HG03460 (cell line): ENCODE data around the gene SFRP5.

ENCODE experiments used
- ATAC-seq: cut with Tn5 transposase; IDR thresholded peaks from one replicate; pipeline ENCODE4 v1.9.1; 2021; ENCODE audit not compliant: unreplicated experiment

SFRP5 gene, protein sequence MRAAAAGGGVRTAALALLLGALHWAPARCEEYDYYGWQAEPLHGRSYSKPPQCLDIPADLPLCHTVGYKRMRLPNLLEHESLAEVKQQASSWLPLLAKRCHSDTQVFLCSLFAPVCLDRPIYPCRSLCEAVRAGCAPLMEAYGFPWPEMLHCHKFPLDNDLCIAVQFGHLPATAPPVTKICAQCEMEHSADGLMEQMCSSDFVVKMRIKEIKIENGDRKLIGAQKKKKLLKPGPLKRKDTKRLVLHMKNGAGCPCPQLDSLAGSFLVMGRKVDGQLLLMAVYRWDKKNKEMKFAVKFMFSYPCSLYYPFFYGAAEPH

DNA sequence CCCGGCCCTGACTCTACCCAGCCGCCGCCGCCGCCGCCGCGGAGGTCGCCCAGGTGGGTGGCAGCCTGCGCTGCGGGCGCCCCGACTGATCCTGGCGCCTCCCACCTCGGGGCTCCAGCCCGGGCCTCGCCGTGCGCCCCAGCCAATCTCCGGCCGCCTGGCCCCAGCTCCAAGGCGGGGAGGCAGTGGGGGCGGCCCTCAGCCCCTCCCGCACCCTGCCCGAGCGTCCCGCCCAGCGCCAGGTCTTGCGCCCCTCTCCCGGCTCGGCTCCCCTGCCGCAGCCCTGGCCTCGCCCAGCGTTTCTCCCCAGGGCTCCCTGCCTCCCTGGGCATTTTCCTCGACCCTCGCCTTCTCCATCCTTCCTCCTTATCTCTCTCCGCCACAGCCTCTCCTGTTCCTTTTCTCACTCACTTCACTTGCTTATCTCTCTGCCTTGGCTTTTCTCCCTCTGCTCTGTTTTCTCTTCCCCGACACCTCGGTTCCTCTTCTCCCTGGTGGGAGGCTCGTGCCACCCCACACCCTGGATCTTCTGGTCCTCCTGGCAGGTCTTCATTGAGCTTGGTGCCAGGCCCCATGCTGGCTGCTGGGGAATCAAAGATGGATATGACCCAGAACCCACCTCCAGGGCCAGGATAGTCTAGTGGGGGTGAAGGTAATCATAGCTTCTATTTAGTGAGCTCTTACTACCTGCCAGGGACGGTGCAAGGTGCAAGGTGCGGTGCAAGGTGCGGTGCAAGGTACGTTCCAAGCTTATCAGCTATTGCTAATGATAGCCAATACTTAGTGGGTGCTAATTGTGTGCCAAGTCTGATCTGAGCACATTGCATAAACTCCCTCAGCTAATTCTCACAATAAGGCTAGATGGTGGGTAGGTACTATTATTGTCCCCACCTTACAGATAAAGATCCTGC, at the start of gene SFRP5:
SFRP5 (minus strand) TSS at position 87 of the 911 bp plus-strand sequence. CDS start 166 bp downstream, outside the sequence.
- no peak for ATAC-seq

DNA sequence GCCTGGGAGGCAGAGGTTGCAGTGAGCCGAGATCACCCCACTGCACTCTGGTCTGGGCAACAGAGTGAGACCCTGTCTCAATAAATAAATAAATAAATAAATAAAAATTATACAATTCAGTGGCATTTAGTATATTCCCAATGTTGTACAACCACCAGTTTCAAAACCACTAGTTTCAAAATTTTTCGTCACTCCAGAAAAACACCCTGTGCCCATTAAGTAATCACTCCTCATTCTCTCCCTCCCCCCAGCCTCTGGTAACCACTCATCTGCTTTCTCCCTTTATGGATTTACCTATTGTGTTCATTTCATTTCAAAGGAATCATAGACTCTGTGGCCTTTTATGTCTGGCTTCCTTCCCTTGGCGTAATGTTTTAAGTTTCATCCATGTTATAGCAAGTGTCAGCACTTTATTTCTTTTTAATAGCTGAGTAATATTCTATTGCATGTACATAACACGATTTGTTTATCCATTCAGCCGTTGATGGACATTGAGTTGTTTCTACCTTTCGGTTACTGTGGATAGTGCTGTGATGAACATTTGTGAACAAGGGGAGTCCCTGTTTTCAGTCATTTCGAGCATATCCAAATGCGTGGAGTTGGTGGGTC, 48.4 kb upstream of the SFRP5 start:
- ATAC-seq = no peak

DNA sequence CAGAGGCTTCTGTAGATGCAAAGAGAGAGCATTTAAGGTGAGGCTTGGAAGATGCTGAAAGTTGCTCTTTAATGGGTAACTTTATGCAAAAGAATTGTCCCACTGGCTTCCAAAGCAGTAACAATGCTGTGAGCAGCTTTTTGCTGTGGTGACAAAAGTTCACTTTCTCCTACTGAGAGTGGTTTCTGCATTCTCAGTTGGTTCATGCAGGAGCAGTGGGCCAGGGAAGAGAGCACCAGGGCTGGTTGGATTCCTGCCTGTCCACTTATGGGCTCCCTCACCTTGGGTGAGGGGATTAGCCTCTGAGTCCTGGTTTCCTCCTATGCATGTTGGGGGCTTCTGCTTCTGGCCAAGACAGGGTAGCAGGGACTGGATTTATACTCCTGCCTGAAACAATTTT, 46.8 kb upstream of the SFRP5 start:
- ATAC-seq = no peak

DNA sequence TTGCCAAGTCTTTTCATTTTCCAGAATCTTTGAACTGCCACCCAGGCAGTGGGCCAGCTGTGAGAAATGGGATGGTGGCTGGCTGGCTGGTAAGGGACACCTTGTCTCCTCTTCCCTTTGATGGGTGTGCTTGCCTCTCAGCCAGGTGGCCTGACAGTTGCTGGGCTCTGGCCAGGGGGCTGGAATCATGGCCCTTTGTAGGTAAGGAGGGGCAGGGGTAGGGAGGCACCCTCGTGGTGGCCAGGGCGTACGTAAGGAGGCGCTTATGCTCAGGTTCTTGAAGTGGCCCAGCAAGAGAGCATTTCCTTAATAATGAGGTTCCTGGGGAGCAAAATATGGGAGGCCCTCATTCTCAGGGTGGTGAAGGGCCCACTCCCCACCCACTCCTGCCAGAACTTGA, 44.8 kb upstream of the SFRP5 start:
- no peak for ATAC-seq

DNA sequence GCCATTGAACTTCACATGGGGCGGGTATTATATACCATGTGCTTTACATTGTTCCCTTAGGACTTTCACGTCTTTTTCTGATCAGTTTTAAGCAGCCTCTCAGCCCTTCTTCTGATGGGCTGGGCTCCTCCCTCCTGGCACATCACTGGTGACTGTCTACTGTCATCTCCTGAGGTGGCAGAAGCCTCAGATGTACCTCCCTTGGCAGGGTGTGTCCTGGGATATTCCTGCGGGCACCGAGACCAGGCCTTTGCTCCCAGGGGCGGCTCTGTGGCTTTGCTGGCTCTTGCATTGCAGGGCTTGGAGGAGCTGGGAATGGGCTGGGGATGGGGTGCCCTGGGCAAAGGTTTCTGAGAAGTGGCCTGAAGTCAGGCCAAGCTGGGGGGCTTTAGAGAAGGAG, 43.2 kb upstream of the SFRP5 start:
- ATAC-seq = no peak

DNA sequence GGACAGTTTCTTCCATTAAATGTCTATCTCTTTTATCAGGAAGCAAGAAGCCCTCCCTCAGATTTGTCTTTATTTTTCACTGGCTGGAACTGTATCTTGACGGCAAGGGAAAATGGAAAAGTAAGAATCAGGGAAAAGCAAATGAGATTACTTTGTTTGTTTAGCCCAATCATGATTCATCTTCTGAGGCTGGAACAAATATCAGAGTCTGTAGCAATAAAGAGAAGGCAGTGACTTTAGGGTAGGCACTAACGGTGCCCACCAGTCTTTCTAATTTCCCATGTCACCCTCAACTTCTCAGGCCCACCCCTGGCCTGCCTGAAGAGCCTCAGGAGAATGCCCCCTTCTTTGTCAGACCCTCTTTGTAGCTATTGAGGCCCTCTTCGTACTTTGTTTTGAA, 41.5 kb upstream of the SFRP5 start:
- ATAC-seq = no peak

DNA sequence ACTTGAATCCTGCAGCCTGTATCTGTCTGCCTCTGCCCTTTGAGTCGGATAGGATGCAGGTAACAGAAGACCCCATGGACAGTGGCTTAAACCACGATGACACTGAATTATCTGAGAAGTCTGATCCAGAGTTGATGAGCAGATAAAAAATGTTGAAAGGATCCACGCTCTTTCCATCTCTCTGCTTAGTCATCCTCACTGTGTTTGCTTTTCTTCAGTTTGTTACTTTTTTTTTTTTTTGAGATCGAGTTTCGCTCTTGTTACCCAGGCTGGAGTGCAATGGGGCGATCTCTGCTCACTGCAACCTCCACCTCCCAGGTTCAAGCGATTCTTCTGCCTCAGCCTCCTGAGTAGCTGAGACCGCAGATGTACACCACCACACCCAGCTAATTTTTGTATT, 40.9 kb upstream of the SFRP5 start:
- no peak for ATAC-seq

DNA sequence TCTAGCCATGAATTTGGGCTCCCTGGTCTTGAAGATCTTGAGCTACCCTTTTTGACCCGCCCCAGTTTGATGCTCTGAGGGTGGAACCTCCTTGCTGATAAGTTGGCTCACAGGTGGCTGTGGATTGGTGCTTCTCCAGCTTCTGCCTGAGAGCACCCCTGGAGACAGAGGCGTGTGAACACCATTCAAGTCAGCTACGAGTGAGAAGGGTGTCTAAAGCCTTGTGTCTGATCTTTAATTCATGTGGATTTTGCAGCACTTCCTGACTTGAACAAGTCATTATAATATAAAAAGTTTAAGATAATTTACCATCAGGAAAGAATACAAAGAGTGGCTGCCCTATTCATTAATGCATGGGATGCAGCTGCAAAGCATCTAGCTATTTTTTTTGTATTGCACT, 40.2 kb upstream of the SFRP5 start:
- ATAC-seq = no peak

DNA sequence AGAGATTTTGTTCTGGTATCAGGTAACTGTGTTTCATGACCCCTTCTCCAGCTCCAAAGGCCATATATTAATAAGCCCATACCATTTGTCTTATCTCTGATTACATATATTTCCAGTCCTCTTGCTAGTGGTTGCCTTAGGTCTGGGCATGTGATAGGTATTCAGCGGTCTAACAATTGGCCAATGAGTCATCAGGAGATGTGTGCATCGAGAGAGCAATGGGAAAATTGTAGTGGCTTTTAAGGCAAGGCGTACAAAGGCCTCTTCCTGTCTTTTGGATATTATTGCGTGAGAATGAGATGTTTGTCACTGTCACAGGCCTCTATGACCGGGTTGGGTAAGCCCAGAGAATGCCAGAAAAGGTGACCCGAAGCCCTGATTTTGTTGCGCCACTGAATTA, 38.6 kb upstream of the SFRP5 start:
- ATAC-seq = no peak

DNA sequence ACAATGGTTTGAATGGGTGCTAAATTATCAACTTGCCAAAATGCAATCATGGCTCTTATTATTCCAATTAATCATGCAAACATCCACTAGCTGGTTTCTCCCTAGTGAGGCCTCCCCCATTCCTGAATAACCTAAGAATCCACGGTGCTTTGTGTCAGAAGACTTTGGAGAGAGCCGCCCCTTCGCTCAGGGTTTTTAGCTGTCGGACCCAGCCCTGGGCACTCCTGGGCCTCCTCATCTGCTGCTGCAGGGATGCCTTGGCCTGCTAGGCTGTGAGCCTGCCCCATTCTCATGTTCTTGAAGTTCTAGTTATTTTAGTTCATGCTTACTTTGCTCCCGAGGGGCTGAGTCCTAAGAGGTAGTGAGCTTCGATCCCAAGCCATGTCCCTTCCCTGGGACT, 34.1 kb upstream of the SFRP5 start:
- no peak for ATAC-seq

DNA sequence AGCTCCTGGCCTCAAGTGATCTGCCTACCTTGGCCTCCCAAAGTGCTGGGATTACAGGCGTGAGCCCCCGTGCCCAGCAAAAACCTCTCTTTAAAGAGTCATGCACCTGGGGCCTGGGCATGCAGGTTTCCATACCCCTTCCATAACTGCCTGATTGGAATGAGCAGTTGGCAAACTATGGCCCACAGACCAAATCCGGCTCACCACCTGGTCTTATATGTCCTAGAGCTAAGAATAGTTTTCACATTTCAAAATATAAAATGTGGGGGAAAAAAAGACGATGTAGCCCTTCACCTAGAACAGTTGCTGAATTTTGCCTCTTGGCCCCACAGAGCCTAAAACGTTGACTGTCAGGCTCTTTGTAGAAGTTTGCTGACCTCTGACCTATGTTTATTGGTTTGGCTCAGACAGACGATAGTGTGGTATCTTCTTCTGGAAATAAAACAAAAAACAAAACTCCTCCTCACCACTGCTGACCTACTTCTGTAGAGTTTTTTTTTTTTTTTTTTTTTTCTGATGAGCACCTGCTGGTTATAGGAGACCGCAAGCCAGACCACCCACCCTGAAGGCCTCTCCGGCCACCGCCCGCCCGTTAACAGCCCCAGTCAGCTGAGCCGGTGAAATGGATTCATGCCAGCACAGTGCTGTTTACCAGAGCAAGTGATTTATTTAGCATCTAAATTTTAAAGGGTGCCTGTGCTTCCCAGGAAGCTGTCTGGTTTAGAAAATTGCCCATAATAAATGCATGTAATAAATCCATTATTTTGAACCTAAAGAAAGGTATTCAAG, 33.5 kb upstream of the SFRP5 start:
- no peak for ATAC-seq

DNA sequence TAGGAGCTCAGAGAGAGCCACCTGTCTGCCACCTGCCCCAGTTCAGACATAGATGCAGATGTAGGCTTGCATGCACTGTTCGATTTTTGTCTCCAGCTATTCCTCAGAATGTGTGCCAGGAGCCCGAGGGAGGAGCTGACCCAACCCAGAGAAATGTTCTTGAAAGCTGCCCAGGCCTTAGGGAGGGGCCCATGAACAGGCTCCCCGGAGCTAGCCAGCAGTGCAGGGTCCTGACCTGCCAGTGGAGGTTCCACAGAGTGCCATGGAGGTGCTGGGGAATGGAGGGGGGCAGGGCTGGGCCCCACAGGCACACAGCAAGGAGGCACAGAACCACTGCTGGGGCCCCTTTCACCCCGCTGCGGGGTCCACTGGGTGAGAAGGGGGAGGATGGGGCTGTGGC, 29.6 kb upstream of the SFRP5 start:
- no peak for ATAC-seq

DNA sequence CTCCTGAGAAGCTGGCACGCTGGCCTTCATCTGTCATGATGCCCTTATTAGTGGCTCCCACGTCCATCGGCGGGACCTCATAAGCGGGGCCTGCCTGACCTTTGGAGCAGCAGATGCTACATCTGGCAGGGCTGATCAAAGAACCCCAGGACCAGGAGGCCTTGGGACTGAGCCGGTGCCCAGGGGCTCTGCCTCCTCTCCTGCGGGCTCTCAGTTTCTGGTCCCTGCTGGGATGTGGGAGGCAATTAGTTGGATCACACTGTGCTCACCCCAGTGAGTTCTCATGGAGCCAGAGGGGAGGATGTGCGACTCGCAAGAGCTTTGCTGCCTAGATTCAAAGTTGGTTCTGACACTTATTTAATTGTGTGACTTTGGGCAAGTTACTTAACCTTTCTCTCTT, 28.7 kb upstream of the SFRP5 start:
- no peak for ATAC-seq

DNA sequence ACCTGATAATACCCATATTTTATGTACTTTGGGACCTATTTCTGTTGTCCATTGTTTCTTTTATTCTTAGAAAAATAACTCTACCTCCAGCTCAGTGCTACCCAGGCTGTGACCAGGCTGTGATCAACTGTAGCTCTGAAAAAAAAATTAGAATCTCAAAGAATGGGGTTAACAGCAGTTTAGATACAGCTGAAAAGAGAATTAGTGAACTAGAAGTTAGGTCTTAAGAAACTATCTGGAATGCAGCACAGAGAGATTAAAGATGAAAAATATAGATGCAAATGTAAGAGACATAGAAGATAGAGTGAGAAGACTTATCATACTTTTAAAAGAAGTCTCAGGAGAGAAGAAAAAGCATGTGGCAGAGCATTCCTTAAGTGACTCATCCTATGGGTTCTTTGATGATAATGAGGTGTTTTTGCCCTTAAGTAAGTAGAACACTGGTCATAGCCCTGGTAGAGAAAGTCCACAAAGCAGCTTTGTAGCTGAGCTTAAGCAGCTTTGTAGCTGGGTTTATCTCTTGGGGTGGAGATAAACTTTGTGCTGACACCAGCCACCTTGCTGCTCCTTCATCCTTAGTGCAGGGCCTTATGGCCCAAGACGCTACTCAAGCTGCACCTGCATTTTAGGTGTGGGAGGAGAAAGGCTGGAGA, 27.3 kb upstream of the SFRP5 start:
- ATAC-seq = no peak

DNA sequence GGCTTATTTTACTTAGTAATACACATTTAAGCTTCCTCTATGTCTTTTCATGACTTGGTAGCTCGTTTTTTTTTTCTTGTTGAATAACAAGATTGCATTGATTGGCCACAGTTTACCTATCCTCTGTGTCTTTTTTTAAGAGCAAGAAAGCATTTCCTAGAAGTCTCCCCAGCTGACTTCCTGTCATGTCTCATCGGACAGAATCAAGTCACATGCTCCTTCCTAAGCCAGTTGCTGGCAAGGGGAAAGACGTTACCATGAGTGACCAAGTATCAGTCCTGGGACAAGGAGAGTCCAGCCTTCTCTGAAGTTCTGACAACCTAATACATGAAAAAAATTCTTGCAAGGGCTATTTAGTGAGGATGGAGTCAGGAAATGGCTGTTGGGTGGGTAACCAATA, 24.9 kb upstream of the SFRP5 start:
- ATAC-seq = no peak

DNA sequence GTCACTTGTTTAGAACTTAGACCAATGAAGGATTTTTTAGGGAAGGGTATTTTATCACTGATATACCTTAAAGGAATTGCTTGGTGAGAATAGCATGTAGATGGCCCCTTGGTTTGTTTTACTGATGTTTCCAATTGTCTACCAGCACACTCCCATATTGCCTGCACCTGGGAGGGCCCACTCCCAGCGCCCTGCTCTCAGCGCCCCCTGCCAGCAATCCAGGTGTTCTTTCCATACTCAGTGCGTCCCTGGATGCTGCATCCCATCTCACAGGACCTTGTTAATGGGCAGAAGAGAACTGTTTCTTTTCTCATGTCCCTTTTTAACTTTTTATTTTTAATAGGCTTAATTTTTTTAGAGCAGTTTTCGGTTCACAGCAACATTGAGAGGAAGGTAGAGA, 24.1 kb upstream of the SFRP5 start:
- no peak for ATAC-seq

DNA sequence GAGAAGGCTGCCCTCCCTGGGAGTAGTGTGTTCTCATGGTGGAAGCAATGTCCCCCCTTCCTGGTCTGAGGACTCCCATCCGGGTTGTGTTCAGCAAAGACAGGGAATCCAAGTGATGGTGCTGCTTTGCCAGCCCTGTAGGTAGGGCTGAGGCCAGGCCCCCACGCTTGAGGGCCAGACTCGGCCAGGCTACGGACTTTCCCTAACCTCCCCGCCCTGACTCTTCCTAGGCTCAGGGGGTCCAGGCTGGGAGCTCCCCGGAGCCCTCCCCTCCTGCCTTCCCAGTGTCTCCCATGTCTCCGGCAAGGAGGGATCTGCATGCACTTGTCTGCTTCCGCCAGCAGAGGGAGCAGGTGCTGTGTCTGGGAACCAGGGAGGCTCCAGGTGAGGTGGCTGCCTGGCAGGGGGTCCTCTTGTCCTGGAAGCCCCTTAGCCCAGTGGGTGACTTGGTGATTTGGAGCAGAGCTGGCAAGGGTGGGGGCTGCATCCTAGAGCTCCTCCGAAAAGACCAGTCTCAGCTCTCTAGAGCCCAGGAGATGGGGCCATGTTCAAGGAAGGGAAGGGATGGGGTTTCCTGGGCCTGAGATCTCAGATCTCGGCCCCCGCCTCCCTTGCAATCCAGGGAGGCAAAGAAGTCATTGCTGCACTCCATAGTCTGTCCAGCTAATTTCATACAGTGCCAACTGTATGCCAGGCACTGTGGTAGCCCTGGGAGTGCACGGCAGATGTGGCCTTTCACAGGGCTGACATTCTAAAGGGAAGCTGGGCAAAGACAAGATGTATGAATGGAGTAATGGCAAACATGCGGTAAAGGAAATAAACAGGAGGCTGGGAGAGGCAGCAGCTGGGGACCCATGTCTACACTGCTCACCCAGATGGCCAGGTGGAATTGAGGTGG, 20.3 kb upstream of the SFRP5 start:
- ATAC-seq = no peak

DNA sequence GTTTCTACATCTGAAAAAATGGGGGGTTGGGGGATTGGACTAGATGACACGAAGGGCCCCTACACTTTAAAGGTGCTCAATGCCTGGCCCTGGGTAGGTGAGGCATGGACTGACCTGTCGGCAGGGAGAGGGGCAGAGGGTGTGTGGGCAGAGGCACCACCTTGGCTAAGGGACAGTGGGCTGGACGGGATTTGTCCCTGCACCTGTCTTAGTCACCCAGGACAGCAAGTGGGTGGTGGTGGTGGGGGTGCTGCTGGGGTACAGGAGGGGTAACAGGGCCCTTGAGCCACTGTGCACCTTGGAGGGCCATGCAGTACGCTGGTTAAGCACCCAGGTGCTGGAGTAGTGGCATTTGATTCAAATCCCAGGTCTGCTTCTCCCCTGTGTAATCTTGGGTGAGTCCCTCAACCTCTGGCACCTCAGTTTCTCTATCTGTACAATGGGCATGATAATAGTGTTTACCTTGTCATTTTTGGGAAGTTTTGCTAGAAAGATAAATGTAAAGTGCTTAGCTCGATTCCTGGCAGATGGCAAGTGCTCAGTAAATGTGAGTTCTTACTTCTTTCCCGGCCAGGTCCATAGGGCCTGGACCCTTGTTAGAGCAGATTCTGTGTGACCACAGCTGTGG, 18.1 kb upstream of the SFRP5 start:
- no peak for ATAC-seq
